ENCODE results near the gene GPATCH8.
"Not testable (repeated sequence)": the region's sequence is repeated elsewhere in the genome, so short reads cannot be mapped to it uniquely, and the experiment has no call there.

The GPATCH8 gene

GRCh38 chr17:44523672-44523972 is 20.4 kb upstream of the GPATCH8 start:
- no peak for DNase-seq

GRCh38 chr17:44522883-44523671 is 19.9 kb upstream of the GPATCH8 start:
- DNase-seq = peak; percentile 78

- no peak for DNase-seq
These were observed 14.8 kb upstream of the GPATCH8 start for GRCh38 chr17:44518032-44518431.

GRCh38 chr17:44511241-44512134 is 8.3 kb upstream of the GPATCH8 start:
- DNase-seq = not testable (repeated sequence)

- not testable (repeated sequence) for DNase-seq
These were observed 3.9 kb upstream of the GPATCH8 start for GRCh38 chr17:44506939-44507604.

GRCh38 chr17:44502598-44503146 is 534 bp downstream of the GPATCH8 start:
- no peak for DNase-seq

- no peak for DNase-seq
These were observed 1.3 kb downstream of the GPATCH8 start for GRCh38 chr17:44501866-44502375.

GRCh38 chr17:44499722-44500121 is 3.5 kb downstream of the GPATCH8 start:
- no peak for DNase-seq

GRCh38 chr17:44496815-44497214 is 6.4 kb downstream of the GPATCH8 start:
- no peak for DNase-seq

- no peak for DNase-seq
These were observed 9.9 kb downstream of the GPATCH8 start for GRCh38 chr17:44493339-44493738.

GRCh38 chr17:44492706-44493272 is 10.4 kb downstream of the GPATCH8 start:
- no peak for DNase-seq

GRCh38 chr17:44489581-44489980 is 13.6 kb downstream of the GPATCH8 start:
- no peak for DNase-seq

- DNase-seq = no peak
These were observed 16.0 kb downstream of the GPATCH8 start for GRCh38 chr17:44487170-44487569.

- no peak for DNase-seq
These were observed 29.8 kb downstream of the GPATCH8 start for GRCh38 chr17:44473367-44473766.

- no peak for DNase-seq
These were observed 33.5 kb downstream of the GPATCH8 start for GRCh38 chr17:44469676-44470075.

- DNase-seq = no peak
These were observed 36.1 kb downstream of the GPATCH8 start for GRCh38 chr17:44467108-44467507.

GRCh38 chr17:44466339-44466738 is 36.9 kb downstream of the GPATCH8 start:
- DNase-seq = no peak

GRCh38 chr17:44465897-44466296 is 37.3 kb downstream of the GPATCH8 start:
- no peak for DNase-seq

GRCh38 chr17:44465276-44465675 is 37.9 kb downstream of the GPATCH8 start:
- no peak for DNase-seq

GRCh38 chr17:44464037-44464436 is 39.2 kb downstream of the GPATCH8 start:
- no peak for DNase-seq

- no peak for DNase-seq
These were observed 51.4 kb downstream of the GPATCH8 start for GRCh38 chr17:44451832-44452231.

- DNase-seq = no peak
These were observed 52.1 kb downstream of the GPATCH8 start for GRCh38 chr17:44451016-44451627.
